ENCODE measurements around the gene MICAL3. TPM values are rescaled to one million over a fixed set of nuclear protein-coding genes. Genes with fewer than 3 reads are reported as not detected.

The MICAL3 gene
- total RNA-seq, 2 experiments from 2014 or later: 30.3 to 31.4 TPM

- Mint-ChIP-seq H3K4me1 (no peaks in the 10 kb centered on the region), H3K27ac (no peak overlapping the region), H3K36me3 (ENCODE audit: low read depth) (peaks cover 4% of the 10 kb centered on the region), H3K27me3 (no peaks in the 10 kb centered on the region), H3K4me3 (no peak overlapping the region), H3K9me3 (no peaks in the 10 kb centered on the region)
- CTCF ChIA-PET: no interaction called here
- POLR2A ChIA-PET: no interaction called here
- DNase-seq: no peak
Measured at GRCh38 chr22:17816649-17817048, 207.7 kb downstream of the MICAL3 start.

GRCh38 chr22:17815703-17816254 is 208.6 kb downstream of the MICAL3 start:
- CTCF ChIA-PET: no interaction called here
- Mint-ChIP-seq H3K27me3 (no peaks in the 10 kb centered on the region), H3K27ac (no peak overlapping the region), H3K36me3 (ENCODE audit: low read depth) (peaks cover 4% of the 10 kb centered on the region), H3K4me3 (no peak overlapping the region), H3K9me3 (no peaks in the 10 kb centered on the region), H3K4me1 (no peaks in the 10 kb centered on the region)
- no peak for DNase-seq
- POLR2A ChIA-PET: no interaction called here

GRCh38 chr22:17814830-17815229 is 209.5 kb downstream of the MICAL3 start:
- Mint-ChIP-seq H3K4me1 (no peaks in the 10 kb centered on the region), H3K4me3 (no peak overlapping the region), H3K36me3 (ENCODE audit: low read depth) (peaks cover 4% of the 10 kb centered on the region), H3K9me3 (no peaks in the 10 kb centered on the region), H3K27me3 (no peaks in the 10 kb centered on the region), H3K27ac (no peak overlapping the region)
- POLR2A ChIA-PET: no interaction called here
- CTCF ChIA-PET: no interaction called here
- DNase-seq: no peak

GRCh38 chr22:17814084-17814483 is 210.3 kb downstream of the MICAL3 start:
- no peaks in the 10 kb centered on the region for H3K36me3 Mint-ChIP-seq (ENCODE audit: low read depth)
- H3K9me3 Mint-ChIP-seq: no peaks in the 10 kb centered on the region
- ChIA-PET POLR2A (no interaction called here), CTCF (no interaction called here)
- no peak overlapping the region for H3K27ac Mint-ChIP-seq
- H3K4me3 Mint-ChIP-seq: no peak overlapping the region
- no peaks in the 10 kb centered on the region for H3K4me1 Mint-ChIP-seq
- H3K27me3 Mint-ChIP-seq: no peaks in the 10 kb centered on the region
- DNase-seq: no peak

- no peak for DNase-seq
- Mint-ChIP-seq H3K27me3 (no peaks in the 10 kb centered on the region), H3K4me1 (no peaks in the 10 kb centered on the region), H3K9me3 (no peaks in the 10 kb centered on the region), H3K36me3 (ENCODE audit: low read depth) (peaks cover 3% of the 10 kb centered on the region), H3K4me3 (no peak overlapping the region), H3K27ac (no peak overlapping the region)
- ChIA-PET CTCF (no interaction called here), POLR2A (no interaction called here)
Measured at GRCh38 chr22:17811119-17811518, 213.2 kb downstream of the MICAL3 start.

- POLR2A ChIA-PET: no interaction called here
- CTCF ChIA-PET: no interaction called here
- Mint-ChIP-seq H3K36me3 (ENCODE audit: low read depth) (peaks cover 5% of the 10 kb centered on the region), H3K27ac (no peak overlapping the region), H3K4me1 (no peaks in the 10 kb centered on the region), H3K27me3 (no peaks in the 10 kb centered on the region), H3K4me3 (no peak overlapping the region), H3K9me3 (no peaks in the 10 kb centered on the region)
- DNase-seq: no peak
Measured at GRCh38 chr22:17810570-17811116, 213.7 kb downstream of the MICAL3 start.

- H3K27me3 Mint-ChIP-seq: no peaks in the 10 kb centered on the region
Measured at GRCh38 chr22:17808693-17809403, 215.5 kb downstream of the MICAL3 start.

GRCh38 chr22:17807578-17808410 is 216.6 kb downstream of the MICAL3 start:
- Mint-ChIP-seq H3K36me3 (ENCODE audit: low read depth) (peaks cover 5% of the 10 kb centered on the region), H3K4me1 (no peaks in the 10 kb centered on the region), H3K27ac (no peak overlapping the region), H3K9me3 (no peaks in the 10 kb centered on the region), H3K4me3 (no peak overlapping the region), H3K27me3 (no peaks in the 10 kb centered on the region)
- POLR2A ChIA-PET: no interaction called here
- DNase-seq: no peak
- CTCF ChIA-PET: no interaction called here

More at GRCh38 chr22:17808693-17809403, 215.5 kb downstream of the MICAL3 start:
- Mint-ChIP-seq H3K27ac (no peak overlapping the region), H3K4me3 (no peak overlapping the region), H3K4me1 (no peaks in the 10 kb centered on the region), H3K9me3 (no peaks in the 10 kb centered on the region), H3K36me3 (ENCODE audit: low read depth) (peaks cover 5% of the 10 kb centered on the region)
- ChIA-PET POLR2A (no interaction called here), CTCF (no interaction called here)
- DNase-seq: no peak

- no peak for DNase-seq
- Mint-ChIP-seq H3K9me3 (no peaks in the 10 kb centered on the region), H3K36me3 (ENCODE audit: low read depth) (peaks cover 5% of the 10 kb centered on the region), H3K27me3 (no peaks in the 10 kb centered on the region), H3K4me1 (no peaks in the 10 kb centered on the region), H3K4me3 (no peak overlapping the region), H3K27ac (no peak overlapping the region)
- ChIA-PET CTCF (no interaction called here), POLR2A (no interaction called here)
Measured at GRCh38 chr22:17807086-17807485, 217.3 kb downstream of the MICAL3 start.

GRCh38 chr22:17806437-17806836 is 217.9 kb downstream of the MICAL3 start:
- POLR2A ChIA-PET: no interaction called here
- CTCF ChIA-PET: interaction anchor here (1.1 kb wide), 1 partner anchor 21 kb away, joined by 6 read pairs; no protein-coding TSS in a partner anchor
- Mint-ChIP-seq H3K9me3 (no peaks in the 10 kb centered on the region), H3K4me1 (no peaks in the 10 kb centered on the region), H3K36me3 (ENCODE audit: low read depth) (peaks cover 5% of the 10 kb centered on the region), H3K27ac (no peak overlapping the region), H3K4me3 (no peak overlapping the region), H3K27me3 (no peaks in the 10 kb centered on the region)
- DNase-seq: no peak

GRCh38 chr22:17804331-17805080 is 219.9 kb downstream of the MICAL3 start:
- Mint-ChIP-seq H3K36me3 (ENCODE audit: low read depth) (peaks cover 5% of the 10 kb centered on the region), H3K27me3 (no peaks in the 10 kb centered on the region), H3K4me1 (no peaks in the 10 kb centered on the region), H3K27ac (no peak overlapping the region), H3K9me3 (no peaks in the 10 kb centered on the region), H3K4me3 (no peak overlapping the region)
- DNase-seq: no peak
- ChIA-PET CTCF (no interaction called here), POLR2A (no interaction called here)

GRCh38 chr22:17803609-17804270 is 220.6 kb downstream of the MICAL3 start:
- CTCF ChIA-PET: no interaction called here
- no peak overlapping the region for H3K27ac Mint-ChIP-seq

GRCh38 chr22:17802822-17803221 is 221.5 kb downstream of the MICAL3 start:
- Mint-ChIP-seq H3K9me3 (no peaks in the 10 kb centered on the region), H3K36me3 (ENCODE audit: low read depth) (peaks cover 5% of the 10 kb centered on the region), H3K4me1 (peaks cover 3% of the 10 kb centered on the region), H3K27me3 (no peaks in the 10 kb centered on the region), H3K27ac (no peak overlapping the region), H3K4me3 (no peak overlapping the region)
- POLR2A ChIA-PET: no interaction called here
- CTCF ChIA-PET: no interaction called here
- DNase-seq: no peak

More at GRCh38 chr22:17803609-17804270, 220.6 kb downstream of the MICAL3 start:
- Mint-ChIP-seq H3K27me3 (no peaks in the 10 kb centered on the region), H3K4me1 (no peaks in the 10 kb centered on the region), H3K4me3 (no peak overlapping the region), H3K36me3 (ENCODE audit: low read depth) (peaks cover 5% of the 10 kb centered on the region), H3K9me3 (no peaks in the 10 kb centered on the region)
- no peak for DNase-seq
- POLR2A ChIA-PET: no interaction called here
